Endothelial cell of umbilical vein (primary cell): ENCODE measurements around the gene HEXIM2. TPM values are rescaled to one million over a fixed set of nuclear protein-coding genes. Genes with fewer than 3 reads are reported as not detected.

Experiments used
- BruUV-seq: library from RNA; stranded (reverse); fragments of 400-500 nt; replicated peaks from 2 replicates; lab custom pipeline; 2021; lab: Mats Ljungman, UMichigan
- CTCF ChIA-PET: fragments of 300-600, 350-600 bp; sonication (Branson Sonifier 250); formaldehyde crosslinking; loops from one replicate; lab custom pipeline; 2021; ENCODE audit warnings: antibody characterized with exemption, inconsistent platforms; lab: Charles Lee
- POLR2A ChIA-PET: fragments of 300-600, 350-600 bp; sonication (Branson Sonifier 250); formaldehyde crosslinking; loops from one replicate; lab custom pipeline; 2021; ENCODE audit warnings: antibody characterized with exemption, inconsistent platforms; lab: Charles Lee
- DNase-seq: peaks from one replicate; pipeline ENCODE4 v3.0.0-alpha.2; 2011; ENCODE audit warnings: low read depth, low spot score
- FAIRE-seq: peaks from 2 replicates; lab custom pipeline; 2011; peaks lifted over from hg19 to GRCh38; lab: Jason Lieb, UNC
- H2AFZ ChIP-seq: 2 replicates; pipeline ENCODE4 v1.6.0; 2012; ENCODE audit warnings: low read depth, low read length, control low read depth, inconsistent platforms
- H3K27ac ChIP-seq: 2 replicates; pipeline ENCODE4 v1.5.1; 2011; ENCODE audit warnings: low read depth, mild to moderate bottlenecking, control low read depth, low read length, moderate library complexity; ENCODE audit not compliant: insufficient read depth
- H3K27me3 ChIP-seq, 2 experiments: 2 replicates each; pipeline versions ENCODE4 v1.6.0 to v1.6.1; 2011; ENCODE audit warnings: low read length in 2 of 2, mixed read lengths in 1 of 2; ENCODE audit not compliant: control insufficient read depth in 2 of 2, insufficient read depth in 2 of 2
- H3K36me3 ChIP-seq, 2 experiments: 2 replicates in 1 of 2; 3 replicates in 1 of 2; pipeline ENCODE4 v1.5.1; 2011; ENCODE audit warnings: low read length in 2 of 2, mild to moderate bottlenecking in 1 of 2, moderate library complexity in 1 of 2; ENCODE audit not compliant: control insufficient read depth in 2 of 2, insufficient read depth in 2 of 2; ENCODE audit errors: extremely low read depth in 1 of 2
- H3K4me1 ChIP-seq: 3 replicates; pipeline ENCODE4 v1.5.1; 2011; ENCODE audit warnings: mild to moderate bottlenecking, low read length; ENCODE audit not compliant: control insufficient read depth, insufficient read depth; ENCODE audit errors: extremely low read depth
- H3K4me2 ChIP-seq: 2 replicates; pipeline ENCODE4 v1.6.1; 2011; ENCODE audit warnings: low read length, control low read depth, mixed read lengths; ENCODE audit not compliant: insufficient read depth
- H3K4me3 ChIP-seq, 3 experiments: fragments of 200-600 bp in 1 of 3; sonication (generic), shearing (Covaris generic) in 1 of 3; replicated peaks in 1 of 3; 2 replicates each; pipeline ENCODE4 v1.5.1; 2011 to 2016; ENCODE audit warnings: control low read depth in 3 of 3, low read length in 3 of 3, mild to moderate bottlenecking in 2 of 3, inconsistent platforms in 1 of 3, low read depth in 1 of 3, moderate library complexity in 1 of 3; ENCODE audit not compliant: insufficient read depth in 1 of 3
- H3K79me2 ChIP-seq: 2 replicates; pipeline ENCODE4 v1.6.0; 2012; ENCODE audit warnings: low read length, inconsistent platforms; ENCODE audit not compliant: control insufficient read depth, insufficient read depth
- H3K9ac ChIP-seq: replicated peaks from 2 replicates; pipeline ENCODE3; 2011; ENCODE audit warnings: low read length, control low read depth; ENCODE audit not compliant: insufficient read depth; ENCODE audit errors: extremely low read depth
- H3K9me1 ChIP-seq: replicated peaks from 3 replicates; pipeline ENCODE4 v1.6.0; 2011; ENCODE audit warnings: mild to moderate bottlenecking, low read length; ENCODE audit not compliant: control insufficient read depth, insufficient read depth; ENCODE audit errors: extremely low read depth
- H3K9me3 ChIP-seq: replicated peaks from 2 replicates; pipeline ENCODE4 v1.5.1; 2012; ENCODE audit warnings: low read length, inconsistent platforms; ENCODE audit not compliant: control insufficient read depth, insufficient read depth
- H4K20me1 ChIP-seq: replicated peaks from 2 replicates; pipeline ENCODE3; 2011; ENCODE audit warnings: mild to moderate bottlenecking, low read length; ENCODE audit not compliant: control insufficient read depth, insufficient read depth; ENCODE audit errors: extremely low read depth
- CTCF ChIP-seq, 2 donors: IDR thresholded peaks; 1 replicate in 1 of 2; 2 replicates in 1 of 2; pipeline ENCODE4 v1.5.1; 2011; ENCODE audit warnings: low read length in 2 of 2, mild to moderate bottlenecking in 2 of 2, moderate library complexity in 2 of 2, control low read depth in 1 of 2, inconsistent platforms in 1 of 2, low read depth in 1 of 2; ENCODE audit not compliant: insufficient read depth in 1 of 2; ENCODE audit errors: extremely low read depth in 1 of 2
- EZH2 ChIP-seq: IDR thresholded peaks from 2 replicates; pipeline ENCODE4 v1.6.1; 2012; ENCODE audit warnings: borderline replicate concordance, low read depth, mild to moderate bottlenecking, moderate library complexity, low read length, inconsistent platforms; ENCODE audit not compliant: severe bottlenecking
- FOS ChIP-seq: IDR thresholded peaks from 2 replicates; pipeline ENCODE4 v1.6.1; 2011; ENCODE audit warnings: mild to moderate bottlenecking, low read length, moderate library complexity, borderline replicate concordance; ENCODE audit not compliant: insufficient read depth
- GATA2 ChIP-seq: IDR thresholded peaks from 2 replicates; pipeline ENCODE4 v1.7.0; 2011; ENCODE audit warnings: low read depth, mild to moderate bottlenecking, moderate library complexity, mixed read lengths, low read length; ENCODE audit not compliant: insufficient read length, insufficient read depth
- MAX ChIP-seq: IDR thresholded peaks from 2 replicates; pipeline ENCODE4 v1.6.1; 2011; ENCODE audit not compliant: insufficient read depth, insufficient read length
- MYC ChIP-seq: IDR thresholded peaks from one replicate; pipeline ENCODE4 v1.6.1; 2011; ENCODE audit warnings: mild to moderate bottlenecking, low read depth, low read length
- POLR2A ChIP-seq: IDR thresholded peaks from 2 replicates; pipeline ENCODE4 v1.6.1; 2012; ENCODE audit warnings: low read depth, mild to moderate bottlenecking, control low read depth, low read length
- POLR2AphosphoS5 ChIP-seq: IDR thresholded peaks from 2 replicates; pipeline ENCODE4 v1.6.1; 2012; ENCODE audit warnings: low read depth, mild to moderate bottlenecking, control low read depth, low read length, moderate library complexity; ENCODE audit not compliant: insufficient read depth
- dilution Hi-C: fragments of 300-500 bp; cut with MboI; formaldehyde crosslinking; loops from one replicate; pipeline ENCODE4 v1.15.0; 2019; ENCODE audit warnings: low sequenced_read_pairs; ENCODE audit not compliant: extremely low pct_ligation_motif_present
- intact Hi-C: fragments of 100-400 bp; cut with micrococcal nuclease; formaldehyde crosslinking; loops from one replicate; pipeline ENCODE4 v1.10.0; 2022
- polyA plus RNA-seq, 4 experiments: library from polyadenylated mRNA; depleted of rRNA in 3 of 4; stranded (reverse) in 3 of 4; unstranded in 1 of 4; fragments of >200 nt; gene quantifications; 2 replicates each; pipeline versions ENCODE4 v1.2.1 to v1.2.3, GENCODE V29; 2011 to 2012; ENCODE audit warnings: missing spikeins in 1 of 4
- total RNA-seq: library from RNA; stranded (reverse); gene quantifications from 2 replicates; pipeline ENCODE4 v1.2.3, GENCODE V29; 2021

The HEXIM2 gene
- total and polyA plus RNA-seq, 2 donors (not counting 3 experiments of a cell fraction or from before 2014, with no cell fraction given), result 2.9 to 3.8 TPM

- H3K9me3 ChIP-seq, result no peaks in the 10 kb centered on the region
- H3K36me3 ChIP-seq, result peaks cover 0 to 2% of the 10 kb centered on the region in 2 experiments
- TF ChIP-seq MYC (no peak), MAX (no peak), POLR2AphosphoS5 (no peak), FOS (no peak), GATA2 (no peak), CTCF (IDR thresholded peaks at IDR 0.05; ENCODE audit: extremely low read depth in 1 of 2, insufficient read depth in 1 of 2, low read depth in 1 of 2, low read length in 2 of 2) (no peak), EZH2 (no peak), POLR2A (no peak)
- ChIA-PET CTCF (no interaction called here), POLR2A (no interaction called here)
- H2AFZ ChIP-seq, result no peak overlapping the region
- intact Hi-C loops, result no loop called here
- H3K79me2 ChIP-seq, result no peaks in the 10 kb centered on the region
- DNase-seq (no peak), FAIRE-seq (no peak)
- H3K4me2 ChIP-seq, result no peak overlapping the region
- H3K9me1 ChIP-seq, result no peaks in the 10 kb centered on the region
- no peak overlapping the region for H3K27ac ChIP-seq
- no peaks in the 10 kb centered on the region for H4K20me1 ChIP-seq
- dilution Hi-C loops, result no loop called here
- H3K4me3 ChIP-seq, result no peak overlapping the region
- H3K27me3 ChIP-seq, result no peaks in the 10 kb centered on the region
- no peak overlapping the region for H3K9ac ChIP-seq
- H3K4me1 ChIP-seq, result peaks cover 14% of the 10 kb centered on the region
- no TSS peak for BruUV-seq
Observed at GRCh38 chr17:45121055-45121454, 40.6 kb upstream of the HEXIM2 start.
